HUES64 (cell line): ENCODE measurements around the gene CTIF.
"Not testable (repeated sequence)": the region's sequence is repeated elsewhere in the genome, so short reads cannot be mapped to it uniquely, and the experiment has no call there.

Experiments
- H3K27ac ChIP-seq: 2 replicates; pipeline ENCODE4 v1.7.0; 2013; ENCODE audit warnings: low read depth, low read length, inconsistent platforms
- H3K27me3 ChIP-seq: 2 replicates; pipeline ENCODE4 v1.6.1; 2013; ENCODE audit warnings: mild to moderate bottlenecking, low read length; ENCODE audit not compliant: insufficient read depth
- H3K36me3 ChIP-seq: 2 replicates; pipeline ENCODE4 v1.6.1; 2013; ENCODE audit warnings: mild to moderate bottlenecking, low read length; ENCODE audit not compliant: insufficient read depth
- H3K4me1 ChIP-seq: 2 replicates; pipeline ENCODE4 v1.6.1; 2013; ENCODE audit warnings: mild to moderate bottlenecking, low read length, moderate library complexity; ENCODE audit not compliant: insufficient read depth
- H3K4me3 ChIP-seq: 2 replicates; pipeline ENCODE4 v1.5.1; 2013; ENCODE audit warnings: mild to moderate bottlenecking, low read length, moderate library complexity
- H3K9ac ChIP-seq: 2 replicates; pipeline ENCODE4 v1.6.1; 2013; ENCODE audit warnings: mild to moderate bottlenecking, low read depth, low read length
- H3K9me3 ChIP-seq: 2 replicates; pipeline ENCODE4 v1.6.1; 2013; ENCODE audit warnings: low read depth, low read length; ENCODE audit not compliant: insufficient read depth
- WGBS: fragments of 150-250, 120-280 bp; methylation state at CpG from one replicate; pipeline ENCODE4 v1.1.7; 2013; ENCODE audit warnings: missing lambda C conversion rate; 5-methylcytosine and 5-hydroxymethylcytosine counted together

CTIF gene

DNA sequence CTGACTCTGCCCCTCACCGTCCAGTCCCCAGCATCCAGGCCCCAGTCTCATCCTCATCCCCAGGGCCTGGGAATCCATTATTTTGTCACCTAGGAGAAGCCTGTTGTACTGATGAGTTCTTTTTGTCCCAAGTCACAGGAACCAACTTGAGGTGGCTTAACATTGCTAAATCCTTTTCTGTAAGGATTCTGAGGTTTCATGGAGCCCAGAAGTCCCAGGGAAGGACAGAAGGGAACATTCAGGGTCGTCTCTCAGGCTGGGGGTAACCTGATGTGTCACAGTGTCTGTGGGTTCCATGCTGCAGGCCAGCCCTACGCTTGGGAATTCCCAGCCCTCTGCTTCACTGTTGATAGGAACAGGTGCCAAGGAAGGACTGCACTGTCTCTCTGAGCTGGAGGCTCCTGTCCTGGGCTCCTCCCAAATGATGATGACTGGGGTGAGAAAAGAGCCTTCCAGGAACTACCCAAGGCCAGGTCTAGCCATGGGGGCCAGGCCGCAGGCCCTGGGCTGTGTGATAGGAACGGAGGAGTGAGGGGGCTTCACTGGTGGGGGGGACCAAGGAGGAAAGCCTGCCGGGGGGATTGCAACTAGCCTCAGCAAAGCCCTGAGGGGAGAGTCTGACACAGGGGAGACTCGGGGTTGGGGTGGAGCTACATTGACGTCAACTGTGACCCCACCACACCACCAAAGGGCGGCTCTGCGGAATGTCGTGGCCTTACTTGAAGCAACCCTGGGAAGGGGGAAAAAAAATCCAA is 266.2 kb downstream of the CTIF start:
- no peaks in the 10 kb centered on the region for H3K4me1 ChIP-seq
- WGBS = 93% methylated on average over 11 of the region's 11 CpGs
- H3K9ac ChIP-seq = no peak overlapping the region
- H3K27ac ChIP-seq = no peak overlapping the region
- no peaks in the 10 kb centered on the region for H3K9me3 ChIP-seq
- H3K27me3 ChIP-seq = no peaks in the 10 kb centered on the region
- H3K36me3 ChIP-seq = no peaks in the 10 kb centered on the region
- no peak overlapping the region for H3K4me3 ChIP-seq

GRCh38 chr18:48805826-48806535 is 267.1 kb downstream of the CTIF start:
- no peak overlapping the region for H3K9ac ChIP-seq
- H3K4me3 ChIP-seq = no peak overlapping the region
- no peaks in the 10 kb centered on the region for H3K27me3 ChIP-seq
- 92% methylated on average over 10 of the region's 10 CpGs for WGBS
- no peak overlapping the region for H3K27ac ChIP-seq
- H3K4me1 ChIP-seq = no peaks in the 10 kb centered on the region
- H3K36me3 ChIP-seq = no peaks in the 10 kb centered on the region
- no peaks in the 10 kb centered on the region for H3K9me3 ChIP-seq

- WGBS = 89% methylated on average over 10 of the region's 11 CpGs
Observed at GRCh38 chr18:48806551-48807261, 267.9 kb downstream of the CTIF start.

GRCh38 chr18:48808476-48808875 is 269.6 kb downstream of the CTIF start:
- H3K9me3 ChIP-seq = no peaks in the 10 kb centered on the region
- H3K27me3 ChIP-seq = no peaks in the 10 kb centered on the region
- no peaks in the 10 kb centered on the region for H3K4me1 ChIP-seq
- no peak overlapping the region for H3K4me3 ChIP-seq
- H3K9ac ChIP-seq = no peak overlapping the region
- 95% methylated on average over 1 of the region's 1 CpG for WGBS
- no peaks in the 10 kb centered on the region for H3K36me3 ChIP-seq
- H3K27ac ChIP-seq = no peak overlapping the region

More at GRCh38 chr18:48806551-48807261, 267.9 kb downstream of the CTIF start:
- H3K27ac ChIP-seq = no peak overlapping the region
- no peaks in the 10 kb centered on the region for H3K27me3 ChIP-seq
- no peaks in the 10 kb centered on the region for H3K36me3 ChIP-seq
- H3K9me3 ChIP-seq = no peaks in the 10 kb centered on the region
- no peaks in the 10 kb centered on the region for H3K4me1 ChIP-seq
- no peak overlapping the region for H3K4me3 ChIP-seq
- H3K9ac ChIP-seq = no peak overlapping the region

DNA sequence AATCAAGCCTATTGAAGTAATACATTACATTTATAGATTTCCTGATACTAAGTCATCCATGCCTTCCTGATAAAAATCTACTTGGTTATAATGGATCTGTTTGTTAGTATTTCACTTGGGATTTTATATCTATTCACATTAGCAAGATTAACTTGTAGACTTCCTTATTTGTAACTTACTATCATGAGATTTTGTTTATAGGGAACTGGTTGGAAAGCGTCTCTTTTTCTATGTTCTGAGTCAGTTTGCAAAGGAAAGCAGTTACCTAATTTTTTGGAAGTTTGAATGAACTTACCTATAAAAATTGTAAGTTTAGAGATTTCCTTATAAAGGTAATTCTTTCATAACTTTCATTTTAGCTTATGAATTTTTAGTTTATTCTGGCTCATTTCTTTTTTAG is 270.5 kb downstream of the CTIF start:
- Histone ChIP-seq H3K9ac (no peak overlapping the region), H3K27me3 (no peaks in the 10 kb centered on the region), H3K4me3 (no peak overlapping the region), H3K4me1 (no peaks in the 10 kb centered on the region), H3K27ac (no peak overlapping the region), H3K9me3 (no peaks in the 10 kb centered on the region), H3K36me3 (no peaks in the 10 kb centered on the region)
- whole genome bisulfite sequencing = 86% methylated on average over 1 of the region's 1 CpG

DNA sequence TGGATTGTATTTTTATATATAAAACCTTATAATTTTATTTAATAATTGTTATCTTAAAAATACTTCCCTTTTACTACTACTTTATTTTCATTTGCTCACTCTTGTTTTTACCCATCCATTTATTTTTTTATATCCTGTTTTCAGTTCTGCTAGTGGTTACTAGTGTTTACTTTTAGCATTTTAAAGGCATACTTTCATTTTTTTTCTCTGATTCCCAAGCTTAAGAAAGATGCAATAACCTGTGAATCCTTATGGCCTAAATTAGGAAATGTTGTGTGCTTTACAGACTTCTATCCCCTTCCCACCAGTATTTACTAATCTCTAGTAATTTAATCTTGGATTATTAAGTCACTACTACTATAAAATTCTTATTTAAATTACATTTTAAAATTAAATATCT is 272.0 kb downstream of the CTIF start:
- Histone ChIP-seq H3K36me3 (no peaks in the 10 kb centered on the region), H3K9me3 (no peaks in the 10 kb centered on the region), H3K4me3 (no peak overlapping the region), H3K27ac (no peak overlapping the region), H3K27me3 (no peaks in the 10 kb centered on the region), H3K4me1 (no peaks in the 10 kb centered on the region), H3K9ac (no peak overlapping the region)

- H3K4me1 ChIP-seq = no peaks in the 10 kb centered on the region
- H3K9ac ChIP-seq = no peak overlapping the region
- H3K4me3 ChIP-seq = no peak overlapping the region
- no peaks in the 10 kb centered on the region for H3K36me3 ChIP-seq
- H3K27ac ChIP-seq = no peak overlapping the region
- H3K9me3 ChIP-seq = no peaks in the 10 kb centered on the region
- H3K27me3 ChIP-seq = no peaks in the 10 kb centered on the region
- 100% methylated on average over 3 of the region's 3 CpGs for WGBS
Observed at GRCh38 chr18:48811401-48811800, 272.6 kb downstream of the CTIF start.

DNA sequence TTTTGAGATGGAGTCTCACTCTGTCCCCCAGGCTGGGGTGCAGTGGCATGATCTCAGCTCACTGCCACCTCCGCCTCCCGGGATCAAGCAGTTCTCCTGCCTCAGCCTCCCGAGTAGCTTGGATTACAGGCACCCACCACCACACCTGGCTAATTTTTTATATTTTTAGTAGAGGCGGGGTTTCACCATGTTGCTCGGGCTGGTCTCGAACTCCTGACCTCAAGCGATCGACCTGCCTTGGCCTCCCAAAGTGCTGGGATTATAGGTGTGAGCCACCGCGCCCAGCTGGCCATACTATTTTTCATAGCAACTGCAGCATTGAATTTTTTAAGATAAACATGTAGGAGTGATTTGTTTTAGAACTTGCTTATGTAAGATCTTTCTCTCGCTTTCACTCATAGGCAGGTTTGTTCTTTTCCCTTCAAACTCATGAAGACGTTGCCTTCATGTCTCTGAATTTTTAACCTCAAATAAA is 273.2 kb downstream of the CTIF start:
- H3K27ac ChIP-seq, H3K36me3 ChIP-seq, H3K9ac ChIP-seq, H3K4me3 ChIP-seq, H3K27me3 ChIP-seq, H3K4me1 ChIP-seq, H3K9me3 ChIP-seq: not testable (repeated sequence)
- WGBS = 94% methylated on average over 12 of the region's 12 CpGs

DNA sequence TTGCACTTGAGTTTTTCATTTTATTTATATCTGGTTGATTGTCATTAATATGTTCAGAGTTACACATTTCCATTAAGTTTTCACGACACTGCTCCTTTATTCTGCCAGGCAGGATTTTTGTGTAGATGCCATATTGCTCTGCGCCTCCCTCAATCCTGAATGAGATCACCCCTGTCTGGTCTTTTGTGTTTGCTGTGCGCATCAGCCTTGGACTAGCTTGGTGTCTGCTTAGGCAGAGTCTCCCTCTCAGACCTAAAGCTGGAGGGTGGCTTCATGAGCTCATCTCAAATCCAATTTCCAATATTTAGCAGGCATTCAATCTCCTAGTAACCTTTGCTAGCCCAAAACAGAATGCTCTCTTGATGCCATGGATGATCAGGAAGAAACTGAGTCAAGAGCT is 274.5 kb downstream of the CTIF start:
- no peak overlapping the region for H3K9ac ChIP-seq
- H3K4me1 ChIP-seq = no peaks in the 10 kb centered on the region
- no peaks in the 10 kb centered on the region for H3K9me3 ChIP-seq
- no peaks in the 10 kb centered on the region for H3K36me3 ChIP-seq
- H3K4me3 ChIP-seq = no peak overlapping the region
- H3K27ac ChIP-seq = no peak overlapping the region
- H3K27me3 ChIP-seq = no peaks in the 10 kb centered on the region
- WGBS = 95% methylated on average over 3 of the region's 3 CpGs

GRCh38 chr18:48813833-48814489 is 275.1 kb downstream of the CTIF start:
- Histone ChIP-seq H3K4me3 (no peak overlapping the region), H3K9me3 (no peaks in the 10 kb centered on the region), H3K4me1 (no peaks in the 10 kb centered on the region), H3K27ac (no peak overlapping the region), H3K9ac (no peak overlapping the region), H3K36me3 (peaks cover 2% of the 10 kb centered on the region; the same call in 1 of the 2 replicates), H3K27me3 (no peaks in the 10 kb centered on the region)
- WGBS = 87% methylated on average over 5 of the region's 5 CpGs
